H9 (cell line): Measurements from ENCODE around the gene TLN1. TPM values are rescaled to one million over a fixed set of nuclear protein-coding genes. Genes with fewer than 3 reads are reported as not detected.

ENCODE experiments used
- DNase-seq: peaks from one replicate; pipeline ENCODE4 v3.0.0-alpha.2; 2017
- H2AFZ ChIP-seq: one replicate; pipeline ENCODE4 v1.6.1; 2013; ENCODE audit warnings: mild to moderate bottlenecking, low read length, control low read depth, moderate library complexity
- H2AK5ac ChIP-seq: 2 replicates; pipeline ENCODE4 v1.6.1; 2013; ENCODE audit warnings: low read length, control low read depth, mixed read lengths; ENCODE audit not compliant: insufficient read length
- H2BK120ac ChIP-seq: one replicate; pipeline ENCODE4 v1.6.1; 2013; ENCODE audit warnings: low read depth, mild to moderate bottlenecking, low read length, control low read depth, inconsistent platforms; ENCODE audit not compliant: poor library complexity, severe bottlenecking
- H2BK12ac ChIP-seq: 2 replicates; pipeline ENCODE4 v1.6.1; 2013; ENCODE audit warnings: low read length, control low read depth, mixed read lengths, low read depth; ENCODE audit not compliant: insufficient read length
- H2BK15ac ChIP-seq: 2 replicates; pipeline ENCODE4 v1.6.1; 2013; ENCODE audit warnings: low read depth, low read length, control low read depth
- H2BK20ac ChIP-seq: one replicate; pipeline ENCODE4 v1.6.1; 2013; ENCODE audit warnings: low read depth, mild to moderate bottlenecking, low read length, control low read depth, inconsistent platforms; ENCODE audit not compliant: poor library complexity, severe bottlenecking
- H2BK5ac ChIP-seq: 2 replicates; pipeline ENCODE4 v1.6.1; 2013; ENCODE audit warnings: low read length, control low read depth, mixed read lengths; ENCODE audit not compliant: insufficient read length
- H3K14ac ChIP-seq: 2 replicates; pipeline ENCODE4 v1.6.1; 2013; ENCODE audit warnings: low read length, control low read depth; ENCODE audit not compliant: insufficient read depth
- H3K18ac ChIP-seq: 2 replicates; pipeline ENCODE4 v1.6.1; 2013; ENCODE audit warnings: low read depth, mild to moderate bottlenecking, mixed read lengths, low read length, control low read depth; ENCODE audit not compliant: insufficient read length
- H3K23ac ChIP-seq: 2 replicates; pipeline ENCODE4 v1.6.1; 2013; ENCODE audit warnings: low read length, control low read depth, mixed read lengths, low read depth; ENCODE audit not compliant: insufficient read length
- H3K23me2 ChIP-seq: 2 replicates; pipeline ENCODE4 v1.6.1; 2013; ENCODE audit warnings: low read depth, mild to moderate bottlenecking, mixed read lengths, low read length, control low read depth; ENCODE audit not compliant: insufficient read length, poor library complexity, severe bottlenecking
- H3K27ac ChIP-seq: 2 replicates; pipeline ENCODE4 v1.5.1; 2013; ENCODE audit warnings: low read length, control low read depth, mixed read lengths, low read depth; ENCODE audit not compliant: insufficient read length
- H3K27me3 ChIP-seq: 2 replicates; pipeline ENCODE4 v1.6.1; 2013; ENCODE audit warnings: low read length, control low read depth, inconsistent platforms; ENCODE audit not compliant: insufficient read depth
- H3K4ac ChIP-seq: 2 replicates; pipeline ENCODE4 v1.6.1; 2013; ENCODE audit warnings: low read depth, mild to moderate bottlenecking, control low read depth, inconsistent platforms, low read length, moderate library complexity
- H3K4me1 ChIP-seq: 2 replicates; pipeline ENCODE4 v1.6.1; 2013; ENCODE audit warnings: low read length, control low read depth, inconsistent platforms; ENCODE audit not compliant: insufficient read depth
- H3K4me2 ChIP-seq: 2 replicates; pipeline ENCODE4 v1.6.1; 2013; ENCODE audit warnings: low read length, control low read depth, mixed read lengths; ENCODE audit not compliant: insufficient read length, insufficient read depth
- H3K56ac ChIP-seq: 2 replicates; pipeline ENCODE4 v1.6.1; 2013; ENCODE audit warnings: low read depth, mild to moderate bottlenecking, mixed read lengths, low read length, control low read depth; ENCODE audit not compliant: insufficient read length
- H3K79me1 ChIP-seq: 2 replicates; pipeline ENCODE4 v1.6.1; 2013; ENCODE audit warnings: low read depth, mild to moderate bottlenecking, moderate library complexity, low read length, control low read depth, inconsistent platforms; ENCODE audit not compliant: insufficient read depth, poor library complexity, severe bottlenecking
- H3K79me2 ChIP-seq: 2 replicates; pipeline ENCODE4 v1.6.1; 2013; ENCODE audit warnings: low read length, control low read depth, inconsistent platforms; ENCODE audit not compliant: insufficient read depth
- H3K9ac ChIP-seq: 2 replicates; pipeline ENCODE4 v1.6.1; 2013; ENCODE audit warnings: low read length, control low read depth, mixed read lengths; ENCODE audit not compliant: insufficient read length; ENCODE audit errors: extremely low read depth
- H3K9me3 ChIP-seq: one replicate; pipeline ENCODE4 v1.6.1; 2013; ENCODE audit warnings: low read depth, low read length, inconsistent platforms; ENCODE audit not compliant: control insufficient read depth
- H3T11ph ChIP-seq: one replicate; pipeline ENCODE4 v1.6.1; 2013; ENCODE audit warnings: mild to moderate bottlenecking, low read length, control low read depth, inconsistent platforms
- H4K20me1 ChIP-seq: one replicate; pipeline ENCODE4 v1.6.1; 2013; ENCODE audit not compliant: control insufficient read depth, insufficient read length, insufficient read depth
- H4K5ac ChIP-seq: 2 replicates; pipeline ENCODE4 v1.6.1; 2013; ENCODE audit warnings: low read depth, mild to moderate bottlenecking, mixed read lengths, low read length, control low read depth; ENCODE audit not compliant: insufficient read length
- H4K8ac ChIP-seq: replicated peaks from 2 replicates; pipeline ENCODE4 v1.6.1; 2013; ENCODE audit warnings: low read length, control low read depth, mixed read lengths, low read depth; ENCODE audit not compliant: insufficient read length
- H4K91ac ChIP-seq: 2 replicates; pipeline ENCODE4 v1.6.1; 2013; ENCODE audit warnings: low read depth, mild to moderate bottlenecking, moderate library complexity, mixed read lengths, low read length, control low read depth; ENCODE audit not compliant: insufficient read length
- H3K27ac Mint-ChIP-seq, 3 experiments: 2 replicates in 2 of 3; 3 replicates in 1 of 3; pipeline ENCODE4 v1.8.0; 2020 to 2021; ENCODE audit warnings: mixed read lengths in 3 of 3, mild to moderate bottlenecking in 1 of 3, moderate library complexity in 1 of 3
- H3K27me3 Mint-ChIP-seq: 2 replicates; pipeline ENCODE4 v1.8.0; 2021; ENCODE audit warnings: low read depth, mild to moderate bottlenecking, moderate library complexity, mixed read lengths
- H3K36me3 Mint-ChIP-seq, 3 experiments: 2 replicates in 2 of 3; 3 replicates in 1 of 3; pipeline ENCODE4 v1.8.0; 2020 to 2021; ENCODE audit warnings: low read depth in 3 of 3, mixed read lengths in 3 of 3; ENCODE audit not compliant: insufficient read depth in 1 of 3
- H3K4me1 Mint-ChIP-seq, 2 experiments: 2 replicates each; pipeline ENCODE4 v1.8.0; 2020; ENCODE audit warnings: mixed read lengths in 2 of 2
- H3K4me3 Mint-ChIP-seq, 2 experiments: 2 replicates in 1 of 2; 3 replicates in 1 of 2; pipeline ENCODE4 v1.8.0; 2020 to 2021; ENCODE audit warnings: mild to moderate bottlenecking in 2 of 2, mixed read lengths in 2 of 2, moderate library complexity in 1 of 2
- H3K9me3 Mint-ChIP-seq, 2 experiments: 2 replicates in 1 of 2; 3 replicates in 1 of 2; pipeline ENCODE4 v1.8.0; 2020; ENCODE audit warnings: mild to moderate bottlenecking in 2 of 2, mixed read lengths in 2 of 2, moderate library complexity in 1 of 2
- CTCF ChIP-seq: fragments of 200-600 bp; sonication (generic); conservative IDR thresholded peaks from 3 replicates; pipeline ENCODE4 v1.8.0; 2021; ENCODE audit warnings: antibody characterized with exemption, mild to moderate bottlenecking
- WGBS: extraction: QIAGEN DNeasy Blood & Tissue Kit; methylation state at CpG from one replicate; pipeline ENCODE4 v1.1.7; 2013; ENCODE audit warnings: missing lambda C conversion rate, low lambda C conversion rate, mixed read lengths; ENCODE audit not compliant: insufficient read length; ENCODE audit errors: extremely low coverage; 5-methylcytosine and 5-hydroxymethylcytosine counted together
- total RNA-seq: library from RNA; stranded (reverse); gene quantifications from 2 replicates; pipeline ENCODE4 v1.2.1, GENCODE V29; 2021

The TLN1 gene
- total RNA-seq, 1 experiment from 2014 or later: 102 TPM

GRCh38 chr9:35763803-35764202 is 31.8 kb upstream of the TLN1 start:
- Histone ChIP-seq H2BK12ac (no peak overlapping the region), H3K79me1 (no peaks in the 10 kb centered on the region), H3K56ac (no peak overlapping the region), H4K8ac (no peak overlapping the region), H3K9ac (no peak overlapping the region), H3K23ac (no peak overlapping the region), H2BK120ac (no peak overlapping the region), H2AFZ (no peak overlapping the region), H3K4me1 (no peaks in the 10 kb centered on the region), H2BK15ac (no peak overlapping the region), H3K27me3 (no peaks in the 10 kb centered on the region), H4K20me1 (no peaks in the 10 kb centered on the region), H4K5ac (no peak overlapping the region), H2AK5ac (no peak overlapping the region), H3K4me2 (no peak overlapping the region), H4K91ac (no peak overlapping the region), H2BK5ac (no peak overlapping the region), H2BK20ac (no peak overlapping the region), H3K79me2 (no peaks in the 10 kb centered on the region; the same call in 1 of the 2 replicates), H3K27ac (no peak overlapping the region), H3K18ac (no peak overlapping the region), H3T11ph (no peak overlapping the region), H3K9me3 (no peaks in the 10 kb centered on the region), H3K14ac (no peak overlapping the region), H3K23me2 (no peaks in the 10 kb centered on the region), H3K4ac (no peak overlapping the region)
- Mint-ChIP-seq H3K27ac (no peak overlapping the region), H3K9me3 (no peaks in the 10 kb centered on the region), H3K27me3 (no peaks in the 10 kb centered on the region), H3K4me1 (peaks cover 21 to 24% of the 10 kb centered on the region in 2 experiments), H3K36me3 (peaks cover 0 to 7% (median 0%) of the 10 kb centered on the region in 3 experiments; a peak in 3 of 7 replicates), H3K4me3 (no peak overlapping the region)
- WGBS: no CpG with 5 or more reads among the region's 1 CpG
- no peak for TF ChIP-seq CTCF
- DNase-seq: no peak
